ENCODE results near the gene LARP4.
"Not testable (repeated sequence)": the region's sequence is repeated elsewhere in the genome, so short reads cannot be mapped to it uniquely, and the experiment has no call there.

LARP4 gene

GRCh38 chr12:50401500-50402081, 906 bp downstream of the LARP4 start:
- DNase-seq (ENCODE audit: low read depth in 2 of 2): no peak

GRCh38 chr12:50402264-50403000, 1.7 kb downstream of the LARP4 start:
- no peak for DNase-seq (ENCODE audit: low read depth in 2 of 2)

- no peak for DNase-seq (ENCODE audit: low read depth in 2 of 2)
Observed at GRCh38 chr12:50403001-50403440, 2.3 kb downstream of the LARP4 start.

GRCh38 chr12:50404307-50404706, 3.6 kb downstream of the LARP4 start:
- DNase-seq (ENCODE audit: low read depth in 2 of 2): no peak

GRCh38 chr12:50411051-50411660, 10.5 kb downstream of the LARP4 start:
- DNase-seq (ENCODE audit: low read depth in 2 of 2): no peak

- DNase-seq (ENCODE audit: low read depth in 2 of 2): no peak
Observed at GRCh38 chr12:50415899-50416479, 15.3 kb downstream of the LARP4 start.

- no peak for DNase-seq (ENCODE audit: low read depth in 2 of 2)
Observed at GRCh38 chr12:50419112-50419909, 18.6 kb downstream of the LARP4 start.

GRCh38 chr12:50422855-50423254, 22.2 kb downstream of the LARP4 start:
- DNase-seq (ENCODE audit: low read depth in 2 of 2): not testable (repeated sequence)

- not testable (repeated sequence) for DNase-seq (ENCODE audit: low read depth in 2 of 2)
Observed at GRCh38 chr12:50423342-50423741, 22.7 kb downstream of the LARP4 start.

- no peak for DNase-seq (ENCODE audit: low read depth in 2 of 2)
Observed at GRCh38 chr12:50425589-50426258, 25.0 kb downstream of the LARP4 start.

- not testable (repeated sequence) for DNase-seq (ENCODE audit: low read depth in 2 of 2)
Observed at GRCh38 chr12:50431656-50432055, 31.0 kb downstream of the LARP4 start.

GRCh38 chr12:50440288-50440687, 39.6 kb downstream of the LARP4 start:
- no peak for DNase-seq (ENCODE audit: low read depth in 2 of 2)

- DNase-seq (ENCODE audit: low read depth in 2 of 2): no peak
Observed at GRCh38 chr12:50441763-50442162, 41.1 kb downstream of the LARP4 start.

- DNase-seq (ENCODE audit: low read depth in 2 of 2): no peak
Observed at GRCh38 chr12:50442178-50442908, 41.7 kb downstream of the LARP4 start.

- DNase-seq (ENCODE audit: low read depth in 2 of 2): not testable (repeated sequence)
Observed at GRCh38 chr12:50449671-50450070, 49.0 kb downstream of the LARP4 start.

GRCh38 chr12:50452795-50453194, 52.1 kb downstream of the LARP4 start:
- DNase-seq (ENCODE audit: low read depth in 2 of 2): no peak

- DNase-seq (ENCODE audit: low read depth in 2 of 2): no peak
Observed at GRCh38 chr12:50453872-50454271, 53.2 kb downstream of the LARP4 start.

GRCh38 chr12:50458606-50459005, 57.9 kb downstream of the LARP4 start:
- DNase-seq (ENCODE audit: low read depth in 2 of 2): no peak

GRCh38 chr12:50467439-50467838, 66.8 kb downstream of the LARP4 start:
- DNase-seq (ENCODE audit: low read depth in 2 of 2): no peak

- DNase-seq (ENCODE audit: low read depth in 2 of 2): no peak
Observed at GRCh38 chr12:50477241-50477832, 76.7 kb downstream of the LARP4 start.
